GM12891 (cell line): ENCODE data around the gene KCNK1. TPM values are rescaled to one million over a fixed set of nuclear protein-coding genes. Genes with fewer than 3 reads are reported as not detected.

Experiments used
- DNase-seq: peaks from one replicate; pipeline ENCODE4 v3.0.0; 2011; ENCODE audit warnings: low spot score; ENCODE audit not compliant: insufficient read length
- FAIRE-seq: peaks from 2 replicates; lab custom pipeline; 2011; peaks lifted over from hg19 to GRCh38; lab: Jason Lieb, UNC
- PAX5 ChIP-seq: IDR thresholded peaks from 2 replicates; pipeline ENCODE4 v1.6.1; 2011; ENCODE audit warnings: low read length, moderate library complexity, mild to moderate bottlenecking; ENCODE audit not compliant: insufficient read depth, severe bottlenecking
- POLR2A ChIP-seq: IDR thresholded peaks from 2 replicates; pipeline ENCODE4 v1.6.1; 2011; ENCODE audit warnings: low read depth, low read length, control low read depth
- POLR2AphosphoS5 ChIP-seq: IDR thresholded peaks from 2 replicates; pipeline ENCODE4 v1.6.1; 2011; ENCODE audit warnings: low read depth, low read length, control low read depth
- POU2F2 ChIP-seq: IDR thresholded peaks from 2 replicates; pipeline ENCODE4 v1.6.1; 2011; ENCODE audit warnings: low read depth, mild to moderate bottlenecking, control low read depth, low read length, moderate library complexity
- SPI1 ChIP-seq: IDR thresholded peaks from 2 replicates; pipeline ENCODE4 v1.6.1; 2011; ENCODE audit warnings: low read depth, low read length, control low read depth
- TAF1 ChIP-seq: IDR thresholded peaks from 2 replicates; pipeline ENCODE4 v1.6.1; 2011; ENCODE audit warnings: low read depth, low read length, control low read depth
- polyA plus RNA-seq: library from polyadenylated mRNA; unstranded; fragments of >200 nt; gene quantifications from one replicate; pipeline ENCODE4 v1.2.1, GENCODE V29; 2012; ENCODE audit warnings: low read depth, missing spikeins, inconsistent platforms; ENCODE audit not compliant: missing spikeins

The KCNK1 gene
- polyA plus RNA-seq, result 0.87 TPM

- FAIRE-seq (no peak), DNase-seq (no peak)
- TF ChIP-seq POLR2A, result no peak
- no peak for TF ChIP-seq TAF1
- no peak for TF ChIP-seq POLR2AphosphoS5
- TF ChIP-seq SPI1, result no peak
- no peak for TF ChIP-seq POU2F2
- TF ChIP-seq PAX5, result no peak
Measured at GRCh38 chr1:233613252-233614172, at the start of gene KCNK1. TSS of gene KCNK1 (plus strand) at chr1:233614106. CDS start at chr1:233614172, 66 bp downstream.

- DNase-seq (no peak), FAIRE-seq (no peak)
- TF ChIP-seq SPI1, result no peak
- no peak for TF ChIP-seq PAX5
- TF ChIP-seq POLR2AphosphoS5, result no peak
Measured at GRCh38 chr1:233565313-233565712, 48.6 kb upstream of the KCNK1 start.

- FAIRE-seq (no peak), DNase-seq (no peak)
- TF ChIP-seq POLR2A (no peak), PAX5 (no peak), TAF1 (no peak), SPI1 (no peak), POLR2AphosphoS5 (no peak), POU2F2 (no peak)
Measured at GRCh38 chr1:233566886-233567285, 47.0 kb upstream of the KCNK1 start.

GRCh38 chr1:233569636-233570035 is 44.3 kb upstream of the KCNK1 start:
- no peak for DNase-seq
- no peak for TF ChIP-seq PAX5
- no peak for FAIRE-seq

GRCh38 chr1:233570216-233570615 is 43.7 kb upstream of the KCNK1 start:
- no peak for FAIRE-seq
- DNase-seq, result no peak
- TF ChIP-seq POLR2AphosphoS5 (no peak), PAX5 (no peak), POLR2A (no peak), POU2F2 (no peak), SPI1 (no peak), TAF1 (no peak)

GRCh38 chr1:233570706-233571105 is 43.2 kb upstream of the KCNK1 start:
- TF ChIP-seq POU2F2 (no peak), PAX5 (no peak), SPI1 (no peak), POLR2A (no peak)
- DNase-seq, result no peak
- FAIRE-seq, result no peak

DNA sequence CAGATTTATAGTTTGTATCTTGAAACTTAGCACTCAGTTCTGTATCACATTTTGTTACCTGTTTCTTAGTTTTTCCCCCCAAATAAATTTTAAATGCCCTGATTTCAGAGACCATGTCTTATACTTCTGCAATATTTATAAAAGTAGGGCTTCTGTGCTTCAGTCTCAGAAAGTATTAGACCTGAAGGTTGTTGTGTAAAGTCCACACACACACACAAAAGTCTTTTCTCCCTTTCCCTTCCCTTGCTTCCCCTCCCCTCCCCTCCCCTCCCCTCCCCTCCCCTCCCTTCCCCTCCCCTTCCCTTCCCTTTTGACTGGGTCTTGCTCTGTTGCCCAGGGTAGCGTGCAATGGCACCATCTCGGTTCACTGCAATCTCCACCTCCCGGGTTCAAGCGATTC is 41.0 kb upstream of the KCNK1 start:
- no peak for DNase-seq
- FAIRE-seq, result no peak
- no peak for TF ChIP-seq TAF1
- no peak for TF ChIP-seq PAX5
- TF ChIP-seq SPI1, result no peak
- TF ChIP-seq POLR2A, result no peak
- TF ChIP-seq POU2F2, result no peak
- TF ChIP-seq POLR2AphosphoS5, result no peak

DNA sequence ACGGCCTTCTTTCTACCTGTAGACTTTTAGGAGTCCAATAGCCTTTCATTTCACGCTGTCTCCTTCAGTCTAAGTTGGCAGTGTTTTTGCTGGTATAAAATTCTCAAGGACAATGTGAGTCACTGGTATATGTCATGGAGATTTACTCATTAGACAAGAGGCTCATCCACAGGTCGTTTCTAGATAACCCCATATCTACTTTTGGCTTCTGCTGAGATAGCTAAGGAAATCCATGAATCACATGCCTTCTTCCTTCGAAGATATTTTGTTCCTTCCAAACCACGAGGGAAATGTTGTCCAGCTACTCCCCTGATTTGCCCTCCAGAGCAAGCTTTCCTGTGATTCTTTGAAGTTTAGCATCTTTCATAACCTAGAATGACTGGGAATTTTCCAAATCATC is 38.5 kb upstream of the KCNK1 start:
- DNase-seq (no peak), FAIRE-seq (no peak)

GRCh38 chr1:233582439-233582838 is 31.5 kb upstream of the KCNK1 start:
- no peak for DNase-seq
- FAIRE-seq, result no peak
- no peak for TF ChIP-seq POLR2A
- no peak for TF ChIP-seq POLR2AphosphoS5
- TF ChIP-seq POU2F2, result no peak
- TF ChIP-seq TAF1, result no peak
- no peak for TF ChIP-seq PAX5

More for the DNA sequence above, 38.5 kb upstream of the KCNK1 start:
- TF ChIP-seq PAX5 (no peak), POLR2A (no peak), POLR2AphosphoS5 (no peak), TAF1 (no peak), SPI1 (no peak), POU2F2 (no peak)

- TF ChIP-seq SPI1 (no peak), POLR2AphosphoS5 (no peak), POLR2A (no peak), PAX5 (no peak), TAF1 (no peak), POU2F2 (no peak)
- DNase-seq, result no peak
- FAIRE-seq, result no peak
Measured at GRCh38 chr1:233584376-233584775, 29.5 kb upstream of the KCNK1 start.
